Measurements from ENCODE around the gene SLC12A6.

- TF ChIP-seq CTCF (conservative IDR thresholded peaks at IDR 0.05; ENCODE audit: low read length) (no peak), EZH2phosphoT487 (IDR thresholded peaks at IDR 0.05; ENCODE audit: borderline replicate concordance, low read depth, low read length) (no peak)
Observed at GRCh38 chr15:34292621-34293020, 45.0 kb downstream of the SLC12A6 start.
